Common myeloid progenitor, CD34-positive (primary cell): Measurements from ENCODE around the gene CHAC1.

Experiments
- CTCF ChIA-PET: fragments of 350-600 bp; sonication (Branson Sonifier 250); formaldehyde crosslinking; loops from one replicate; lab custom pipeline; 2021; ENCODE audit warnings: antibody characterized with exemption; lab: Charles Lee
- POLR2A ChIA-PET: fragments of 350-600 bp; sonication (Branson Sonifier 250); formaldehyde crosslinking; loops from one replicate; lab custom pipeline; 2021; ENCODE audit warnings: antibody characterized with exemption; lab: Charles Lee
- DNase-seq, 3 donors: peaks; one replicate each; pipeline versions ENCODE4 v3.0.0 to v3.0.0-alpha.2; 2013
- H3K27ac ChIP-seq, 2 experiments: 1 replicate in 1 of 2; 2 replicates in 1 of 2; pipeline ENCODE4 v1.7.0; 2013; ENCODE audit warnings: inconsistent platforms in 2 of 2, low read length in 2 of 2, mild to moderate bottlenecking in 2 of 2, low read depth in 1 of 2, moderate library complexity in 1 of 2; ENCODE audit not compliant: severe bottlenecking in 2 of 2, insufficient read depth in 1 of 2, poor library complexity in 1 of 2
- H3K27me3 ChIP-seq, 5 experiments: replicated peaks in 2 of 5; 1 replicate in 3 of 5; 2 replicates in 2 of 5; pipeline versions ENCODE4 v1.6.1 to v1.7.0; 2013; ENCODE audit warnings: low read length in 4 of 5, mild to moderate bottlenecking in 2 of 5, moderate library complexity in 2 of 5, inconsistent platforms in 1 of 5; ENCODE audit not compliant: insufficient read depth in 5 of 5, control insufficient read depth in 4 of 5
- H3K36me3 ChIP-seq, 4 experiments: 1 replicate in 2 of 4; 2 replicates in 2 of 4; pipeline versions ENCODE4 v1.6.1 to v1.7.0; 2013; ENCODE audit warnings: low read length in 3 of 4, control low read depth in 1 of 4, mild to moderate bottlenecking in 1 of 4; ENCODE audit not compliant: control insufficient read depth in 4 of 4, insufficient read depth in 4 of 4
- H3K4me1 ChIP-seq, 4 experiments: 1 replicate in 3 of 4; 2 replicates in 1 of 4; pipeline versions ENCODE4 v1.6.1 to v1.7.1; 2013; ENCODE audit warnings: low read length in 3 of 4, mild to moderate bottlenecking in 3 of 4, control low read depth in 1 of 4, inconsistent platforms in 1 of 4, moderate library complexity in 1 of 4; ENCODE audit not compliant: control insufficient read depth in 4 of 4, insufficient read depth in 4 of 4; ENCODE audit errors: control extremely low read depth in 1 of 4
- H3K4me3 ChIP-seq, 7 experiments: 1 replicate in 4 of 7; 2 replicates in 3 of 7; pipeline versions ENCODE4 v1.5.1 to v1.7.0; 2013; ENCODE audit warnings: mild to moderate bottlenecking in 7 of 7, low read length in 6 of 7, moderate library complexity in 6 of 7, inconsistent platforms in 2 of 7, low read depth in 2 of 7, control low read depth in 1 of 7; ENCODE audit not compliant: insufficient read depth in 4 of 7, control insufficient read depth in 1 of 7; ENCODE audit errors: extremely low read depth in 1 of 7
- H3K9me3 ChIP-seq, 5 experiments: 1 replicate in 4 of 5; 2 replicates in 1 of 5; pipeline versions ENCODE4 v1.6.1 to v1.7.1; 2013; ENCODE audit warnings: low read length in 4 of 5, mild to moderate bottlenecking in 2 of 5, inconsistent platforms in 1 of 5, low read depth in 1 of 5, moderate library complexity in 1 of 5; ENCODE audit not compliant: control insufficient read depth in 4 of 5, insufficient read depth in 2 of 5; ENCODE audit errors: control extremely low read depth in 1 of 5
- WGBS: methylation state at CpG from one replicate; pipeline ENCODE4 v1.1.5; 2013; ENCODE audit not compliant: insufficient coverage; 5-methylcytosine and 5-hydroxymethylcytosine counted together

CHAC1 gene

GRCh38 chr15:40991355-40991754, 38.1 kb downstream of the CHAC1 start:
- H3K4me1 ChIP-seq, result no peaks in the 10 kb centered on the region
- ChIA-PET POLR2A (no interaction called here), CTCF (interaction anchor here (1.2 to 1.3 kb wide), 2 partner anchors 17 to 193 kb away, joined by 3 read pairs; no protein-coding TSS in a partner anchor)
- no peaks in the 10 kb centered on the region for H3K9me3 ChIP-seq
- H3K4me3 ChIP-seq, result no peak overlapping the region
- H3K27me3 ChIP-seq, result no peaks in the 10 kb centered on the region
- DNase-seq, result no peak
- no peak overlapping the region for H3K27ac ChIP-seq
- 100% methylated on average over 2 of the region's 3 CpGs for WGBS
- peaks cover 25 to 69% (median 49%) of the 10 kb centered on the region in 4 experiments for H3K36me3 ChIP-seq

DNA sequence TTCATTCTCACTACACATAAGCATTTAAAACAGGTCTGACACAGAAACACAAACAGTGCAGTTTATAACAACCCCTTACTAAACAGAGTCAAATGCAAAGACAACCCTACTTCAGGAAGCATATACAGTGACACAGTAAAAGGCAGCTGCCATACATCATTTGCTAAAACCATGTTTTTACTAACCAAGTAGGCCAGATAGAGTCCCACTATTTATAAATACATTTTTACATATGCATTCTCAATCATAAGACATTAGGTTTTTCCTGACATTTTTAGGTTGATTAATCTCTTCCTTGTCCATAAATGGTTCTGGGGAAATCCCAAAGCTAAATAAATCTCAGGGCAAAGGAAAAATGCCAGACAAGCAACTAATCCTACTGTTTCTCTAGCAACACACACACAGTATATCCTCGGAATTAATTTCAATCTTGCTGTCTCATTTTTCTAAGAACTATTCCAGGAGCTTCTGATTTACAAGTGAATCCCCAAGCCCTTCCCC, 39.0 kb downstream of the CHAC1 start:
- no peak overlapping the region for H3K4me3 ChIP-seq
- no peak overlapping the region for H3K27ac ChIP-seq
- H3K9me3 ChIP-seq, result no peaks in the 10 kb centered on the region
- DNase-seq, result no peak
- no peaks in the 10 kb centered on the region for H3K27me3 ChIP-seq
- CTCF ChIA-PET, result interaction anchor here (0.6 to 1.3 kb wide), 2 partner anchors 16 to 88 kb away, joined by 3 read pairs; no protein-coding TSS in a partner anchor
- peaks cover 26 to 68% (median 47%) of the 10 kb centered on the region in 4 experiments for H3K36me3 ChIP-seq
- no CpG with 5 or more reads among the region's 1 CpG for WGBS
- H3K4me1 ChIP-seq, result no peaks in the 10 kb centered on the region
- POLR2A ChIA-PET, result no interaction called here

- H3K27me3 ChIP-seq, result no peaks in the 10 kb centered on the region
- H3K4me3 ChIP-seq, result no peak overlapping the region
- peaks cover 22 to 67% (median 47%) of the 10 kb centered on the region in 4 experiments for H3K36me3 ChIP-seq
- WGBS, result 96% methylated on average over 4 of the region's 5 CpGs
- H3K4me1 ChIP-seq, result no peaks in the 10 kb centered on the region
- no peak overlapping the region for H3K27ac ChIP-seq
- ChIA-PET CTCF (interaction anchor here (1.3 kb wide), 1 partner anchor 15 kb away, joined by 3 read pairs; no protein-coding TSS in a partner anchor), POLR2A (no interaction called here)
- no peaks in the 10 kb centered on the region for H3K9me3 ChIP-seq
- DNase-seq, result no peak
Measured at GRCh38 chr15:40992825-40993224, 39.6 kb downstream of the CHAC1 start.

DNA sequence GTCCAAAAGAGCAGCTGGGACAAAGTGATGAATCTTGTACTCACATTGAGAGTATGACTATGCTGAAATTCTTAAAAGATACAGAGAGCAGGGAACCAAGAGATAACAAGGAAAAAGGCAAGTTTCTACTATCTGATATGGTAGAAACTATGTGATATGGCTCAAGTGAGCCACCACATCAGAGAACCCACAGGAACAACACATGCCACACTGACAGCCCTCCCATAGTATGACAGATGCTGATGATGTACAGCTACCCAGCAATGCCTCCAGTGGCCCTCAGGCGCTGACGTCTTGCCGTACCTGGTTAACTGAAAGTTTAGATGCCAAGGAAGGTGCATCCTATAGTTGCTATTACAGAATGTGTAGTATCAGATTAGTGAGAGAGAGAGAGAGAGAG, 42.4 kb downstream of the CHAC1 start:
- CTCF ChIA-PET, result no interaction called here
- no CpG with 5 or more reads among the region's 3 CpGs for WGBS
- POLR2A ChIA-PET, result no interaction called here
- H3K9me3 ChIP-seq, result no peaks in the 10 kb centered on the region
- no peaks in the 10 kb centered on the region for H3K27me3 ChIP-seq
- H3K4me1 ChIP-seq, result no peaks in the 10 kb centered on the region
- H3K4me3 ChIP-seq, result no peak overlapping the region
- H3K27ac ChIP-seq, result no peak overlapping the region
- DNase-seq, result no peak
- H3K36me3 ChIP-seq, result peaks cover 18 to 76% (median 50%) of the 10 kb centered on the region in 4 experiments

- Histone ChIP-seq H3K4me1 (no peaks in the 10 kb centered on the region), H3K9me3 (no peaks in the 10 kb centered on the region), H3K27me3 (no peaks in the 10 kb centered on the region), H3K27ac (no peak overlapping the region), H3K36me3 (peaks cover 22 to 67% (median 44%) of the 10 kb centered on the region in 4 experiments), H3K4me3 (no peak overlapping the region)
- no peak for DNase-seq
- POLR2A ChIA-PET, result interaction anchor here (1.0 kb wide), 1 partner anchor 95 kb away, joined by 4 read pairs; no protein-coding TSS in a partner anchor
- CTCF ChIA-PET, result interaction anchor here (0.8 kb wide), 1 partner anchor 20 kb away, joined by 3 read pairs; no protein-coding TSS in a partner anchor
- WGBS, result no CpG with 5 or more reads among the region's 4 CpGs
Measured at GRCh38 chr15:40999190-40999589, 45.9 kb downstream of the CHAC1 start.

DNA sequence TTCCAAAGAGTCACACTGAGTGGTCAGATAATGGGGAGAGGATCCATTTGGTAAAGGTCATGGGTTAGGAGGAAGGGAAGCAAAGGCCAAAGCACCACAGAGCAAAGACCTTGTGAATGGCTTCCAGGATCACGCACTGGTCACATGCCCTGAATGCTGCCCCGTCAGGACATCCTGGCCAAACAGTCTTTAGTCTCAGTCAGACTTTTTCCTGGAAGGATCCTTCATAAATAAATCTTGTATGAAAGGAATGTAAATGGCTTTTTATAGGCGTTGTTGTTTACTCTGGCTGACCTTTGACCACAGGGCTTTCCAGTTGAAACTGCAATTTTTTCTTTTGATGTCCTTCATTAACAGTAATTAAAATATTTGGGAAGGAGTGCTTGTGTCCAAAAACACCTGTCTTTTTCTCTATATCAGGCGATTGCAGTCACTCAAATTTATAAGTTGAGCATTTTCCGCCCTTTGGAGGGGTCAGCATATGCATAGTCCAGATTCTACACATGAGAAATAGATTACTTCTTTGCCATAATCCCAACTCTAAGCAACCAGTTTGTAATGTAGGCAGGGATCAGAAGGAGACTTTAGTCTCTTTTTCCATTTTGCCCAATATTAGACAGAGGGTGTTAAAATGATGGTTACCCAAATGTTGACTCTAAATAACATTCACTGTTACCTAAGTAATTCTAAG, 48.4 kb downstream of the CHAC1 start:
- DNase-seq, result no peak
- ChIA-PET CTCF (no interaction called here), POLR2A (no interaction called here)
- Histone ChIP-seq H3K4me3 (no peak overlapping the region), H3K27me3 (no peaks in the 10 kb centered on the region), H3K4me1 (no peaks in the 10 kb centered on the region), H3K9me3 (no peaks in the 10 kb centered on the region), H3K36me3 (peaks cover 28 to 57% (median 39%) of the 10 kb centered on the region in 4 experiments), H3K27ac (no peak overlapping the region)
- WGBS, result 93% methylated on average over 3 of the region's 5 CpGs

DNA sequence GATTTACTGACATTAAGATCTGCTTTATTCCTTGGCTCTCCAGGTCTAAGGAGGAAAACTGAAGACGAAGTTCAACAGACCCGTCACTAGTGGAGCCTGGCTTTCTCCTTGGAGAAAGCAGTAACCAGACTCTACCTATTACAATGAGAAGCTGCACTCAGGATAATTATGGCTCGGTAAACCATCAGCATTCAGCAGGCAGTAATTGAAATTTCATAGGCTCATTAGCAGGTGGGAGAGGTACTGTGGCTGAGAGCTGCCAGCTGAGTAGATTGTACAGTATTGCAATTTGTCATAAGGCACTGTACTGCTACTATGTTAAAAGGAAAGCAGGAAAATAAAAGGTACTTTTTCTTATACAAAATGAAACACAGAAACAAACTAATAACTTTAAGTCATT, 51.2 kb downstream of the CHAC1 start:
- POLR2A ChIA-PET, result no interaction called here
- Histone ChIP-seq H3K27me3 (no peaks in the 10 kb centered on the region), H3K27ac (no peak overlapping the region), H3K4me3 (no peak overlapping the region), H3K4me1 (no peaks in the 10 kb centered on the region), H3K9me3 (no peaks in the 10 kb centered on the region), H3K36me3 (peaks cover 23 to 42% (median 29%) of the 10 kb centered on the region in 4 experiments)
- 100% methylated on average over 3 of the region's 3 CpGs for WGBS
- no peak for DNase-seq
- CTCF ChIA-PET, result interaction anchor here (1.1 to 1.5 kb wide), 2 partner anchors 17 to 98 kb away, joined by 3 to 8 read pairs; no protein-coding TSS in a partner anchor
